Measurements from ENCODE around the gene SQSTM1.

GRCh38 chr5:179780362-179780761, 40.3 kb upstream of the SQSTM1 start:
- TF ChIP-seq CTCF (IDR thresholded peaks at IDR 0.05) = no peak
- TF ChIP-seq POLR2A (IDR thresholded peaks at IDR 0.05) = no peak
- no peak for TF ChIP-seq EP300 (IDR thresholded peaks at IDR 0.05)
